Measurements from ENCODE around the gene DNM1L.
"Not testable (repeated sequence)": the region's sequence is repeated elsewhere in the genome, so short reads cannot be mapped to it uniquely, and the experiment has no call there.

DNM1L gene

GRCh38 chr12:32698285-32698684 lies 19.2 kb downstream of the DNM1L start:
- DNase-seq (ENCODE audit: low read depth), result no peak
- no peak overlapping the region for H3K9ac ChIP-seq (ENCODE audit: low read length)
- H3K4me3 ChIP-seq (ENCODE audit: low read length), result no peak overlapping the region
- peaks cover 5% of the 10 kb centered on the region for H3K4me1 ChIP-seq (ENCODE audit: control insufficient read depth, insufficient read depth, low read length)
- H3K27me3 ChIP-seq (replicated peaks; ENCODE audit: control insufficient read depth, insufficient read depth, low read length), result no peaks in the 10 kb centered on the region
- H3K9me3 ChIP-seq (ENCODE audit: control insufficient read depth, low read length), result peaks cover 6% of the 10 kb centered on the region
- peaks cover 26% of the 10 kb centered on the region for H3K36me3 ChIP-seq (ENCODE audit: control insufficient read depth, insufficient read depth, low read length, severe bottlenecking)

DNA sequence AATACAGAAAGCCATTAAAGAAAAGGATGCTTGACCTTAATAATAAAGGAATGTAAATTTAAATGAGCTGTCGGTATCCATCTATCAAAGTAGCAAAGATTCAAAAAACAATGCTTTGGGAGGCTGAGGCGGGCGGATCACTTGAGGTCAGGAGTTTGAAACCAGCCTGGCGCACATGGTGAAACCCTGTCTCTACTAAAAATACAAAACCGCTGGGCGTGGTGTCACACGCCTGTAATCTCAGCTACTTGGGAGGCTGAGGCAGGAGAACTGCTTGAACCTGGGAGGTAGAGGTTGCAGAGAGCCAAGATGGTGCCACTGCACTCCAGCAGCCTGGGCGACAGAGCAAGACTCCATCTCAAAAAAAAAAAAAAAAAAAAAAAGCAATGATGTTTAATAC lies 20.3 kb downstream of the DNM1L start:
- not testable (repeated sequence) for H3K9me3 ChIP-seq (ENCODE audit: control insufficient read depth, low read length); H3K27me3 ChIP-seq (replicated peaks; ENCODE audit: control insufficient read depth, insufficient read depth, low read length); DNase-seq (ENCODE audit: low read depth); H3K9ac ChIP-seq (ENCODE audit: low read length); H3K4me3 ChIP-seq (ENCODE audit: low read length); H3K4me1 ChIP-seq (ENCODE audit: control insufficient read depth, insufficient read depth, low read length)
- H3K36me3 ChIP-seq (ENCODE audit: control insufficient read depth, insufficient read depth, low read length, severe bottlenecking), result peaks cover 26% of the 10 kb centered on the region

DNA sequence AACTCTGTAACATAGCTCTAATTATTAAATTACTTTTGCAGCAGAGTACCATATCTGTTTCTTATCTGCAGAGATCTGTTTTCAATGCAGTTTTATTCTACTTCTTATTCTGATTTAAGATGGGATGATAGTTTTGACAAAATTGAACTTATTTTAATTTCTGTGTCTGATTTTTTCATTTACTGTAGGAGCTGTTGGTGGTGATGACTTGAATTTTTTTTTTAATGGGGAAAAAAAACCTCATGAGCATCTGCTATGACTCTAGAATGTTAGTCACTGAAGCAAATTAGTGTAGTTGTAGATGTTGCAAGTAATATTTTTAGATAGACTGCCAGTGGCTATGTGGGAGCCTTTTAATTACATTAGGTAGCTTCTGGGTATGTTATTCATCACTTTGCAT lies 23.4 kb downstream of the DNM1L start:
- H3K9me3 ChIP-seq (ENCODE audit: control insufficient read depth, low read length), result no peaks in the 10 kb centered on the region
- H3K4me3 ChIP-seq (ENCODE audit: low read length), result no peak overlapping the region

DNA sequence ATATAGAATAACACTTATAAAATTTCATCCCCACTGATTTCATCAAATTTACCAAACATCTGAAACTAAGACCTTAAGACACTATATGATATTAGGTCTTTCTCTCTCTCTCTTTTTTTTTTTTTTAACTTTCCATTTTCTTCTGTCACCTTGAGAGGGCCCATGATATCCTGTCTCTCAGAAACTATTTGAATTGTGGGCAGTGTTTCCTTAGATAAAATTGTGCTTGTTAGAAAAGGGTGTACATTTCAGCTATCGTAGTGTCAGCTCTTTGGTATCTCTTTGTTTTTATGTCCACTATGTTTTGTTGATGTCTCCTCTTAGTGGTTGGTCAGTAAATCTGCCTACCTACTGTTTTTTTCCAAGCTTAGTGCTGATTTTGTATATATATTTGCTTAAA lies 23.8 kb downstream of the DNM1L start:
- Histone ChIP-seq H3K36me3 (ENCODE audit: control insufficient read depth, insufficient read depth, low read length, severe bottlenecking) (peaks cover 34% of the 10 kb centered on the region), H3K9me3 (ENCODE audit: control insufficient read depth, low read length) (no peaks in the 10 kb centered on the region), H3K9ac (ENCODE audit: low read length) (no peak overlapping the region), H3K4me1 (ENCODE audit: control insufficient read depth, insufficient read depth, low read length) (peaks cover 5% of the 10 kb centered on the region), H3K4me3 (ENCODE audit: low read length) (no peak overlapping the region), H3K27me3 (replicated peaks; ENCODE audit: control insufficient read depth, insufficient read depth, low read length) (no peaks in the 10 kb centered on the region)
- no peak for DNase-seq (ENCODE audit: low read depth)

More for the DNA sequence above, 23.4 kb downstream of the DNM1L start:
- Histone ChIP-seq H3K27me3 (replicated peaks; ENCODE audit: control insufficient read depth, insufficient read depth, low read length) (no peaks in the 10 kb centered on the region), H3K4me1 (ENCODE audit: control insufficient read depth, insufficient read depth, low read length) (peaks cover 5% of the 10 kb centered on the region), H3K36me3 (ENCODE audit: control insufficient read depth, insufficient read depth, low read length, severe bottlenecking) (peaks cover 30% of the 10 kb centered on the region), H3K9ac (ENCODE audit: low read length) (no peak overlapping the region)
- DNase-seq (ENCODE audit: low read depth), result no peak

- Histone ChIP-seq H3K27me3 (replicated peaks; ENCODE audit: control insufficient read depth, insufficient read depth, low read length) (no peaks in the 10 kb centered on the region), H3K9ac (ENCODE audit: low read length) (no peak overlapping the region), H3K9me3 (ENCODE audit: control insufficient read depth, low read length) (no peaks in the 10 kb centered on the region), H3K36me3 (ENCODE audit: control insufficient read depth, insufficient read depth, low read length, severe bottlenecking) (peaks cover 59% of the 10 kb centered on the region), H3K4me3 (ENCODE audit: low read length) (no peak overlapping the region), H3K4me1 (ENCODE audit: control insufficient read depth, insufficient read depth, low read length) (peaks cover 5% of the 10 kb centered on the region)
- no peak for DNase-seq (ENCODE audit: low read depth)
Observed at GRCh38 chr12:32705783-32706182, 26.7 kb downstream of the DNM1L start.

GRCh38 chr12:32706335-32707024 lies 27.4 kb downstream of the DNM1L start:
- Histone ChIP-seq H3K27me3 (replicated peaks; ENCODE audit: control insufficient read depth, insufficient read depth, low read length) (no peaks in the 10 kb centered on the region), H3K9ac (ENCODE audit: low read length) (no peak overlapping the region), H3K4me1 (ENCODE audit: control insufficient read depth, insufficient read depth, low read length) (peaks cover 5% of the 10 kb centered on the region), H3K36me3 (ENCODE audit: control insufficient read depth, insufficient read depth, low read length, severe bottlenecking) (peaks cover 62% of the 10 kb centered on the region), H3K9me3 (ENCODE audit: control insufficient read depth, low read length) (no peaks in the 10 kb centered on the region), H3K4me3 (ENCODE audit: low read length) (no peak overlapping the region)
- DNase-seq (ENCODE audit: low read depth), result no peak

DNA sequence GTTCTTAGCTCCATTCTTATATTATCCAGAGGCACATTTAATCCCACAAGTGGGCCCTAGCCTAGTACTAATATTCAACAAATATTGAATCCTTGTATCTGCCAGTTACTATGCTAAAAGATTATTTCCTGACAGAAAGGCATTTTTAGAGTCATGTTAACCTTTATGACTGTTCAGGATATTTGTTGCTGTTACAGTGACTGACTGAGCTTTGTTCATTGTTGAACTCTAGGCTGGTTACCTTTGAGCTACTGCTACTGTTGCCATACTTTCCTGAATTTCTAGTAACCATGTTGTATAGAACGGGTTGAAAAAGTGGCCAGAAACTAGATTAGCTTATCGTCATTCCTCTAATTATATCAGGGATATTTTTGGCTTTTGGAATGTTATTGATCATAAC lies 29.8 kb downstream of the DNM1L start:
- H3K9ac ChIP-seq (ENCODE audit: low read length), result no peak overlapping the region
- H3K27me3 ChIP-seq (replicated peaks; ENCODE audit: control insufficient read depth, insufficient read depth, low read length), result no peaks in the 10 kb centered on the region
- H3K4me3 ChIP-seq (ENCODE audit: low read length), result no peak overlapping the region
- no peaks in the 10 kb centered on the region for H3K4me1 ChIP-seq (ENCODE audit: control insufficient read depth, insufficient read depth, low read length)
- DNase-seq (ENCODE audit: low read depth), result no peak
- H3K9me3 ChIP-seq (ENCODE audit: control insufficient read depth, low read length), result no peaks in the 10 kb centered on the region
- H3K36me3 ChIP-seq (ENCODE audit: control insufficient read depth, insufficient read depth, low read length, severe bottlenecking), result peaks cover 73% of the 10 kb centered on the region

- H3K9ac ChIP-seq (ENCODE audit: low read length), result no peak overlapping the region
- no peaks in the 10 kb centered on the region for H3K4me1 ChIP-seq (ENCODE audit: control insufficient read depth, insufficient read depth, low read length)
- DNase-seq (ENCODE audit: low read depth), result no peak
- no peak overlapping the region for H3K4me3 ChIP-seq (ENCODE audit: low read length)
- H3K27me3 ChIP-seq (replicated peaks; ENCODE audit: control insufficient read depth, insufficient read depth, low read length), result no peaks in the 10 kb centered on the region
- peaks cover 63% of the 10 kb centered on the region for H3K36me3 ChIP-seq (ENCODE audit: control insufficient read depth, insufficient read depth, low read length, severe bottlenecking)
- no peaks in the 10 kb centered on the region for H3K9me3 ChIP-seq (ENCODE audit: control insufficient read depth, low read length)
Observed at GRCh38 chr12:32714772-32715171, 35.7 kb downstream of the DNM1L start.

GRCh38 chr12:32718926-32719325 lies 39.8 kb downstream of the DNM1L start:
- Histone ChIP-seq H3K9ac (ENCODE audit: low read length) (no peak overlapping the region), H3K27me3 (replicated peaks; ENCODE audit: control insufficient read depth, insufficient read depth, low read length) (no peaks in the 10 kb centered on the region), H3K36me3 (ENCODE audit: control insufficient read depth, insufficient read depth, low read length, severe bottlenecking) (peaks cover 51% of the 10 kb centered on the region), H3K4me3 (ENCODE audit: low read length) (no peak overlapping the region), H3K4me1 (ENCODE audit: control insufficient read depth, insufficient read depth, low read length) (no peaks in the 10 kb centered on the region), H3K9me3 (ENCODE audit: control insufficient read depth, low read length) (no peaks in the 10 kb centered on the region)
- no peak for DNase-seq (ENCODE audit: low read depth)

DNA sequence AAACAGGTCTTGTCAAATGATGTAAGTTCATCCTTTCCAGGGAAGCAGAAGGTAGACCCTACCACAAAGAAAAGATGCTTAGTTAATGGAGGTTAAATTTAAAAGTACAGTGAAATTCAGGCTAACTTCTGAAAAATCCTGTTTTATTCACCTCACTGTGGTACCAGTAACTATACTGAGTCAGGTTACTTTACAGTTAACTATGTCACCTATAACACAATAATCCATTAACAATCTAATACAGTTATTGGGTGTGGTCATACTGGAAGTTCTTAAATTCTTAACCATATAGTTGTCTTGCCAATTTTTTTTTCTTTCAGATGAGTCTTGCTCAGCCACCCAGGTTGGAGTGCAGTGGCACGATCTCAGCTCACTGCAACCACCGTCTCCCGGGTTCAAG lies 46.2 kb downstream of the DNM1L start:
- not testable (repeated sequence) for H3K9ac ChIP-seq (ENCODE audit: low read length); H3K4me3 ChIP-seq (ENCODE audit: low read length); DNase-seq (ENCODE audit: low read depth); H3K27me3 ChIP-seq (replicated peaks; ENCODE audit: control insufficient read depth, insufficient read depth, low read length); H3K4me1 ChIP-seq (ENCODE audit: control insufficient read depth, insufficient read depth, low read length); H3K9me3 ChIP-seq (ENCODE audit: control insufficient read depth, low read length)
- peaks cover 68% of the 10 kb centered on the region for H3K36me3 ChIP-seq (ENCODE audit: control insufficient read depth, insufficient read depth, low read length, severe bottlenecking)

DNA sequence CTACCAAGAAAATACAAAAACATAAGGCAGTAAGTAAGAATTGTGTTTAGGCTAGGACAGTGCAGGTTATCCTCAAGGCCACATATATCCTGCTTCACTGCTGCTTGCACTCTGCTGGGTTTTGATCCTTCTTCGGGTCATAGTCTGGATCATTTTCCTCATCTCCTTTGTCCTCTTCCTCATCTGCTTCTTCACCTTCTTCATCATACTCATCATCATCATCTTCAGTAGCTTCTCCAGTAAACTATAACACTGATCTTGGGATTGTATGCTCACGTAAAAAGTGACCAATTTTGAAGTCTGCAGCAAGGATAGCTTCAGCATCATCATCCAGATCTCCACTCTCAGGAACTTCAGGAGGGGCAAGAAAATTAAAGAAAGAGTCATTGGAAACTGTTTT lies 47.2 kb downstream of the DNM1L start:
- no peaks in the 10 kb centered on the region for H3K27me3 ChIP-seq (replicated peaks; ENCODE audit: control insufficient read depth, insufficient read depth, low read length)
- no peaks in the 10 kb centered on the region for H3K4me1 ChIP-seq (ENCODE audit: control insufficient read depth, insufficient read depth, low read length)
- H3K9ac ChIP-seq (ENCODE audit: low read length), result no peak overlapping the region
- peaks cover 70% of the 10 kb centered on the region for H3K36me3 ChIP-seq (ENCODE audit: control insufficient read depth, insufficient read depth, low read length, severe bottlenecking)
- no peaks in the 10 kb centered on the region for H3K9me3 ChIP-seq (ENCODE audit: control insufficient read depth, low read length)
- DNase-seq (ENCODE audit: low read depth), result no peak
- no peak overlapping the region for H3K4me3 ChIP-seq (ENCODE audit: low read length)

DNA sequence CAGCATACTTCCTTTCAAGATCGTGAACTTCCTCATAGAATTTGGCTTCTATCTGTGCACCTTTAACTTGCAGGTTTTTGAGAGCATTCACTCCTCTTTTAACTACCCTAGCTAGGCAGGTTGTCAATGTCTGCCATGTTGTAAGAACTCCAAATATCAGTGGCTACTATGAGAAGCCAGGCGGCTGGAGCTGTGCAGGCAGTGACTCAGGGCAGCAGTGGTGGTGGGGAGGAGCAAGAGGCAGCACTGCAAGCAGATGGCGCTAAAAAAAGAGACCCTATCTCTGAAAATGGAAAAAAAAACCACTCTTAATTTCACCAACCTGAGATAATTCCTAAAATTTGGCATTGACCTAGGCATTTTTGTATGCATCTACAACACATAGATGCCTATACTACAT lies 48.1 kb downstream of the DNM1L start:
- Histone ChIP-seq H3K9ac (ENCODE audit: low read length) (no peak overlapping the region), H3K4me1 (ENCODE audit: control insufficient read depth, insufficient read depth, low read length) (peaks cover 3% of the 10 kb centered on the region), H3K9me3 (ENCODE audit: control insufficient read depth, low read length) (no peaks in the 10 kb centered on the region), H3K36me3 (ENCODE audit: control insufficient read depth, insufficient read depth, low read length, severe bottlenecking) (peaks cover 70% of the 10 kb centered on the region), H3K27me3 (replicated peaks; ENCODE audit: control insufficient read depth, insufficient read depth, low read length) (no peaks in the 10 kb centered on the region), H3K4me3 (ENCODE audit: low read length) (no peak overlapping the region)
- DNase-seq (ENCODE audit: low read depth), result no peak
